Eye (tissue), 1 donor: ENCODE results near the gene NEK7.
"Not testable (repeated sequence)": the region's sequence is repeated elsewhere in the genome, so short reads cannot be mapped to it uniquely, and the experiment has no call there.

ENCODE experiments used
- DNase-seq: peaks from one replicate; pipeline ENCODE4 v3.0.0-alpha.2; 2015

The NEK7 gene

DNA sequence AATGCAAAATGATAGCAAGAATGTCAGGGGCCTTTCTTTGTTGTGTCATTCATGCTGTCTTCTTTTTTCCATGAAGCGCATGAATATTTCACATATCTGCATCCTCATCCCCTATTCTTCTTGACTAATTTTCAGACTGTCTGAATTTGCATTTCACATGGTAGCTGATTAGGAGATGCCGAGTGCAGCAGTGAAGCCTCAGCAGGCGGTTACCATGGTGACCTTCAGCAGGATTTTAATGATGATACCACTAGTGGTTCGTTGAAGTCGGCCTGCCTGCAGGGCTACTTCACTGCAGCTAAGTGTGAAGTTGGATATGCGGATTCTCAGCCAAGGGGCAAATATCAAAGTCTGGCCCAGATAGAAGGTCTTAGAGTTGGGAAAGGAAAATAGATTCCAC lies 141.8 kb downstream of the NEK7 start:
- peak; percentile 71 for DNase-seq

DNA sequence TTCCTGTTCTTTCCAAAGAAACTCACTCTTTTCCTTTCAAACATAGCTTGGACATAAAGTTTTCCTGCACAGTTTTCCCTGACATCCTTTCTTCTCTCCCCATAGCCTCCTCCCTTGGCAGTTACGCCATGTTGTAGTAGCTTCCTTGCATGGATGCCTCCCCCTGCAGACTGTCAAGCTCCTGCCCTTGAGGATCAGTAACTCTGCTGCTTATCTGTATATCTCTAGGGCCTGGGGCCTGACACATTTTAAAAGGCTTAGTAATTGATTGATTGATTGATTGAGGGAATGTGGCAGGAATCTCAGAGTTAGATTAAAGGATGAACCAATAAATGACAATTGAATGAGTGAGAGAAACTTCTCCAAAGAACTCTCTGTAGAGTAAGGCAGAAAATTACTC lies 143.7 kb downstream of the NEK7 start:
- peak; percentile 18 for DNase-seq

GRCh38 chr1:198304431-198304830 lies 147.6 kb downstream of the NEK7 start:
- DNase-seq, result peak; percentile 18

DNA sequence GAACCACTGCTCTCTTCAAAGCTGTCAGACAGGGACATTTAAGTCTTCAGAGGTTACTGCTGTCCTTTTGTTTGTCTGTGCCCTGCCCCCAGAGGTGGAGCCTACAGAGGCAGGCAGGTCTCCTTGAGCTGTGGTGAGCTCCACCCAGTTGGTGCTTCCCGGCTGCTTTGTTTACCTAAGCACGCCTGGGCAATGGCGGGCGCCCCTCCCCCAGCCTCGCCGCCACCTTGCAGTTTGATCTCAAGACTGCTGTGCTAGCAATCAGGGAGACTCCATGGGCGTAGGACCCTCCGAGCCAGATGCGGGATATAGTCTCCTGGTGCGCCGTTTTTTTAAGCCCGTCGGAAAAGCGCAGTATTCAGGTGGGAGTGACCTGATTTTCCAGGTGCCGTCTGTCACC lies 158.0 kb downstream of the NEK7 start:
- not testable (repeated sequence) for DNase-seq

GRCh38 chr1:198315331-198315730 lies 158.5 kb downstream of the NEK7 start:
- not testable (repeated sequence) for DNase-seq

GRCh38 chr1:198316546-198317100 lies 159.8 kb downstream of the NEK7 start:
- DNase-seq, result no peak

DNA sequence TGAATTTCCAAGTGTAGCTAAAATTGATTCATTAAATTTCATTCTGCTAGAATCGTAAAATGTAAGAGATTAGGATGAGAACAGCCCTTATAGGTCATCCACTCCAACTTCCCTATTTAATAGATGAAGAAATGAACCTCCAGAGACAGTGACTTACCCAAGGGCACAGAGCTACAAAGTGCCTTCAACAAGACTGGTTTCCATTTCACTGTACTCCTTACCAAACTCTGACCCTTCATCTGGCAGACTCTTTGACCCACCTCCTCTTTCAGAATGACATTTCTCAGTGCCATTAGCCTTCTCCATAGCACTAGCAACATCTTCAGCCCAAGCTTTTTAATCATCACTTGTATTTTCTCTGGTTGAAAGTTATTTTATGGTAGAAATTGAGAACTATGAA lies 161.3 kb downstream of the NEK7 start:
- no peak for DNase-seq

- no peak for DNase-seq
Measured at GRCh38 chr1:198320759-198321158, 164.0 kb downstream of the NEK7 start.

DNA sequence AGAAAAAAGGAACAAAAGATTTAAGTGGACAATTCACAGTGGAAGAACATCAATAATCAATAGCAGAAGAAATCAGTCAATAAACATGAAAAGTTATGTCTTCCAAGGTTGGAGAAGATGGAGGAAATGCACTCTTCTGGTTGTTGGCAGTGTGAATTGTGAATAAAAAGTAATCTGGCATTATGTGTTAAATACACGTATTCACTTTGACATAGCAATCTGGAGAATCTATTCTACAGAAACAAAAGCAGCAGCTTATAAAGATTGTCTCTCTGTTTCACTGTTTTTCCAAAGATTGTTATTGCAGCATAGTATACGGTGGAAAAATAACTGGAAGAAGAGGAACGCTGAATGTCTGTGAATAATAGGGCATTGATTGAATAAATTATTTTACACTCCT lies 169.4 kb downstream of the NEK7 start:
- DNase-seq, result no peak

DNA sequence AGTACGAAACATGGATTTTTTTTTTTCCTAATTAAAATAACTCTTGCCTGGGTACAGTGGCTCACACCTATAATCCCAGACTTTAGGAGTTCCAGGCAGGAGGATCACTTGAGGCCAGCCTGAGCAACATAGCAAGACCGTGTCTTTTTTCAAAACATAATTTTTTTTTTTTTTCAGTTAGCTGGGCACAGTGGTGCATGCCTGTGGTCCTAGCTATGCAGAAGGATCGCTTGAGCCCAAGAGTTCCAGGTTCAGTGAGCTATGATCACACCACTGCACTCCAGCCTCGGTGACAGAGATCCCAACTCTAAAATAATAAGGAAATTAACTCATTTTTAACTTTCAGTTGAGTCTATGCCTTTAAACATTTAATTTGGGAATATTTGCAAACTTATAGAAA lies 170.1 kb downstream of the NEK7 start:
- no peak for DNase-seq

GRCh38 chr1:198328458-198329032 lies 171.7 kb downstream of the NEK7 start:
- no peak for DNase-seq

DNA sequence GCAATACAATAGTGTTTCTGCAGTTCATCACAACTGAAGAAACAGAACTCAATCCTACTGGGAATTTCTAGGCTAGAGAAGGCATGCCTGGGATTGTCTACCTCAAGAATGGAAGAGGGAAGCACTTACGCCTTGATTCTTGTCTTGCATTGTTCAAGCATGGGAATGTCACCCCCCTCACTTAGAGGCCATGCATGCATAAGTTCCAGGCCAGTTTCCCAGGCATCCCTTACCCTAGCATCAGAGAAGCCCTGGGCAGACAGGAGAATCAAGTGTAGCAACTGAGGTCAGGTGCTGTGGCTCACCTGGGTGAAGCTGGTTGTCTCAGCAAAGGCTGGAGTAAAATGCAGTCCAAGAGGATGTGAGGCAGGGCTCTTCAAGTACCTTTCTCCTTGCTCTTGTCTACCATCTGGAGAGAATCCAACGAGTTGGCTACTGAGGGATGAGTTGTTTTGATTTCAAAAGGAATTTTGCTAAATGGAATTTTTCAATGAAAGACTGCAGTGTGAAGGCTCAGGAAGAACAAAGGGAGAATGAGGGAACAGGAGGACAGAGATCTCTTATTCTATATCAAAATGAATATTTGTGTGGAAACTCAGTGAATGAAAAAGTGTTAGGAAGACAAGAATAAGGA lies 174.3 kb downstream of the NEK7 start:
- no peak for DNase-seq

- no peak for DNase-seq
Measured at GRCh38 chr1:198333744-198334143, 176.9 kb downstream of the NEK7 start.

DNA sequence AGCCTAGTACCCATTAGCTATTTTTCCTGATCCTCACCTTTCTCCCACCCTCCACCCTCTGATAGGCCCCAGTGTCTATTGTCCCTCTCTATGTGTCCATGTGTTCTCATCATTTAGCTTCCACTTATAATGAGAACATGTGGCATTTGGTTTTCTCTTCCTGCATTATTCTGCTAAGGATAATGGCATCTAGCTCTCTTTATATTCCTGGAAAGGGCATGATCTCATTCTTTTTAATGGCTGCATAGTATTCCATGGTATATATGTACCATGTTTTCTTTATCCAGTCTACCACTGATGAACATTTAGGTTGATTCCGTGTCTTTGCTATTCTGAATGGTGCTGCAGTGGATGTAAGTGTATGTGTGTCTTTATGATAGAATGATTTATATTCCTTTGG lies 178.9 kb downstream of the NEK7 start:
- DNase-seq, result no peak

DNA sequence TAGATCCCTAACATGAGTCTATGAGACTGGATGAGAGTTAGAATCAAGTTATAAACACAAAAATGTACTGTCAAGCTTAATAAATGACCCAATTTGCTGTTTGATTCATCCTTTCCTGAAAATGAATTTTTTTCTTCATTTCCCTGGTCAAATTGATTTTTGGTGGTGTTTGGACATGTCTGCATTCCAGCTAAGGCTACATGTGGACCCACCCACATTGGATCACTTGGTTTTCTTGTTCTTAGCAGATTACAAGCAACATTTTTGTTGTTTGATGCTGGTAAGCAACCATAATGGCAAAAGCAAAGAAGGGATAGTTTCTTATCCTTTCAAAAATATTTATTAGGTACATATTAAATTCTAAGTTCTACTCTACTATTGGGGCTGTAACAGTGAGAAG lies 181.1 kb downstream of the NEK7 start:
- DNase-seq, result no peak

- DNase-seq, result no peak
Measured at GRCh38 chr1:198340139-198340538, 183.3 kb downstream of the NEK7 start.

GRCh38 chr1:198346178-198346577 lies 189.4 kb downstream of the NEK7 start:
- DNase-seq, result no peak

GRCh38 chr1:198350456-198350855 lies 193.7 kb downstream of the NEK7 start:
- DNase-seq, result no peak

DNA sequence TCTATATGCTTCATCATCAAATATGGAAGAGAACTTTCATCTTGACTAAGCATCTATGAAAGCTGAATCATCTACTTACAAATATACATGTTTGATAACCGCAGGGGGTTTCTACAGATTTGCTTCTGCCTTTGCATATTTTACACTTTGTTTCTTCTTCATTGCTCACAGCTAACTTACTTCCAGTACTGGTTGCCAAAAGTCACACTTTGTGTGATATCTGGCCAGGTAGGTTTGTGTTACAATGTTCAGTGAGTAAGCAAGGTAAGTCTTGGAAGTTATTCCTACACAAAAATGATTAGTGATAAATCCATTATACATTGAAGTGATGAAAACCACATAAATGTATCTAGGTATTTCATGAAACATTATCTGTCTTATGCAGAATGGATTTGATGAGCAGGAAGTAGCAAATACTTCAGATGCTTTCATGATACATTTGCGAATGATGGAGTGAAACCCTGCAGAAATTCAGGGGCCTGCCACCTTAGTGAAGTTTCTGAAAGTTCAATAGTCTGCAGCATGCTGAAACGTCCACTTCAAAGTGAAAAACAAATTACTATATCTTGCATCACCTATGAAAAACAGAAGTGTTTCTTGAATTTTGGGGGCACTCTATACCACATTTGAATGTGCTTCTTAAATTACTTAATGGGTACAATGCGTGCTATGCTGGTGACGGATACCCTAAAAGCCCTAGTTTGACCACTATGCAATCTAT lies 196.3 kb downstream of the NEK7 start:
- no peak for DNase-seq

DNA sequence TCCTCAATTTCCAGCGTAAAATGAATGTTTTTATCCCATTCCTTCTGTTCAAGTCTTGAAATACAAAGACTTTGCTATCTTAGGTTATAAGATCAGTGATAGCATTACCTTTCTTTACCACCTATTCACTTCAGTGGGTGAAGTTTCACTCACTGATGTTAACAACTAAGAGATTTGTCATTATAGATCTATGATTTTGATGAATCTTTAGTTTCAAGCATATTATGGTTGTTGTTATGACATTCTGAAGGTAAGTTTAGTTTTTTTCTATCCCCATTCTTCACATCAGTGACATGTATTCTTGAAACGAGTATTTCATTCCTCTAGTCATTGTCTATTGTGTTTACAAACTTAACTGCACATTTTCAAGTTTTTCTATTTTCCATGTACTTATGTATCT lies 201.1 kb downstream of the NEK7 start:
- DNase-seq, result no peak

- DNase-seq, result no peak
Measured at GRCh38 chr1:198359024-198359653, 202.3 kb downstream of the NEK7 start.

DNA sequence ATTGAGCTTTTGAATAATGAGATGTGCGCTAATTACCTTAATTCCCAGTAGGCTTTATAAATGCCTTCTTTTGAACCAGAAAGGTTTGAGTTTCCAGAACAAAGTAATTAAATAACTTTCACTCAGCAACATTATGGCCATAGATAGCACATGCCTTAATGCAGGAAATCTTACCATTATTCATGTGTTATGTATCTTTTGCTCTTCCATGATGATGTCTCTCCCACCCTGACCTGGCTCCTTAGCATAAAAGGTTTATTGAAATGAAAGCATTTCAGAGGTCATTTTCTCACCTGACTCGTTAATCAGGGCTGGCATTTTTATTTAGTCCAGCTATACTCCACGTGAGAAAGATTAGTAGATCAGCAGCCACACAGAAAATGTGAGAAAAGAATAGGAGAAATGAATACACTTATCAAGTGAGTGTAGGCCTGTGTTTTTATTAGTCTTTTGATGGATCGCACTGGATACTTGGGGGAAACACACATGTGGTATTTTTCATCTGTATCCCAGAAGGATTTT lies 203.5 kb downstream of the NEK7 start:
- peak; percentile 28 for DNase-seq

- no peak for DNase-seq
Measured at GRCh38 chr1:198361237-198361767, 204.5 kb downstream of the NEK7 start.
